CD14-positive monocyte (primary cell): ENCODE measurements around the gene DNAAF3. TPM values are rescaled to one million over a fixed set of nuclear protein-coding genes. Genes with fewer than 3 reads are reported as not detected.

Source experiments
- DNase-seq, 3 donors: peaks; one replicate each; pipeline ENCODE4 v3.0.0-alpha.2; 2011 to 2022
- H2AFZ ChIP-seq: 2 replicates; pipeline ENCODE4 v1.6.0; 2012; ENCODE audit warnings: mild to moderate bottlenecking, low read depth, low read length, inconsistent platforms; ENCODE audit not compliant: insufficient read depth, poor library complexity, severe bottlenecking
- H3K27ac ChIP-seq, 2 donors: 1 replicate in 1 of 2; 2 replicates in 1 of 2; pipeline ENCODE4 v1.5.1; 2012 to 2013; ENCODE audit warnings: low read length in 2 of 2, control low read depth in 1 of 2, inconsistent platforms in 1 of 2, low read depth in 1 of 2, mild to moderate bottlenecking in 1 of 2
- H3K27me3 ChIP-seq, 2 donors: one replicate each; pipeline versions ENCODE4 v1.6.0 to v1.6.1; 2011 to 2013; ENCODE audit warnings: low read length in 2 of 2; ENCODE audit not compliant: control insufficient read depth in 2 of 2, insufficient read depth in 2 of 2
- H3K36me3 ChIP-seq, 2 donors: replicated peaks in 1 of 2; 1 replicate in 1 of 2; 2 replicates in 1 of 2; pipeline versions ENCODE4 v1.5.1 to v1.6.1; 2012 to 2013; ENCODE audit warnings: low read length in 2 of 2, control low read depth in 1 of 2, inconsistent platforms in 1 of 2, mild to moderate bottlenecking in 1 of 2; ENCODE audit not compliant: insufficient read depth in 2 of 2, control insufficient read depth in 1 of 2
- H3K4me1 ChIP-seq, 2 donors: 1 replicate in 1 of 2; 2 replicates in 1 of 2; pipeline versions ENCODE4 v1.5.1 to v1.6.1; 2012 to 2013; ENCODE audit warnings: low read length in 2 of 2, control low read depth in 1 of 2, inconsistent platforms in 1 of 2, mild to moderate bottlenecking in 1 of 2, moderate library complexity in 1 of 2; ENCODE audit not compliant: insufficient read depth in 2 of 2, control insufficient read depth in 1 of 2
- H3K4me2 ChIP-seq: replicated peaks from 2 replicates; pipeline ENCODE3; 2012; ENCODE audit warnings: low read length, moderate library complexity, mild to moderate bottlenecking; ENCODE audit not compliant: poor library complexity, severe bottlenecking; ENCODE audit errors: extremely low read depth
- H3K4me3 ChIP-seq, 3 experiments: fragments of 200-600 bp in 1 of 3; sonication (generic) in 1 of 3; replicated peaks in 1 of 3; 1 replicate in 2 of 3; 2 replicates in 1 of 3; pipeline ENCODE4 v1.5.1; 2011 to 2013; ENCODE audit warnings: low read length in 3 of 3, mild to moderate bottlenecking in 3 of 3, control low read depth in 2 of 3, low read depth in 2 of 3, inconsistent platforms in 1 of 3, moderate library complexity in 1 of 3
- H3K79me2 ChIP-seq: 2 replicates; pipeline ENCODE4 v1.6.0; 2012; ENCODE audit warnings: mild to moderate bottlenecking, control low read depth, inconsistent platforms, low read length, moderate library complexity; ENCODE audit not compliant: insufficient read depth
- H3K9ac ChIP-seq: 2 replicates; pipeline ENCODE4 v1.6.0; 2017; ENCODE audit warnings: low read length, mild to moderate bottlenecking; ENCODE audit not compliant: insufficient read depth, poor library complexity, severe bottlenecking
- H3K9me3 ChIP-seq, 2 donors: replicated peaks in 1 of 2; 1 replicate in 1 of 2; 2 replicates in 1 of 2; pipeline versions ENCODE4 v1.5.1 to v1.6.1; 2012 to 2013; ENCODE audit warnings: low read length in 2 of 2, control low read depth in 1 of 2; ENCODE audit not compliant: control insufficient read depth in 1 of 2, insufficient read depth in 1 of 2
- H4K20me1 ChIP-seq: 2 replicates; pipeline ENCODE4 v1.6.0; 2012; ENCODE audit warnings: mild to moderate bottlenecking, low read length, control low read depth, moderate library complexity; ENCODE audit not compliant: insufficient read depth
- H3K27ac Mint-ChIP-seq, 7 donors: one replicate each; pipeline ENCODE4 v1.8.0; 2020; ENCODE audit warnings: mild to moderate bottlenecking in 7 of 7, mixed read lengths in 7 of 7, moderate library complexity in 6 of 7, inconsistent platforms in 2 of 7
- H3K27me3 Mint-ChIP-seq, 3 donors: one replicate each; pipeline ENCODE4 v1.8.0; 2021 to 2022; ENCODE audit warnings: low read depth in 3 of 3, mild to moderate bottlenecking in 3 of 3, mixed read lengths in 3 of 3, moderate library complexity in 3 of 3, inconsistent platforms in 1 of 3
- H3K36me3 Mint-ChIP-seq, 2 donors: one replicate each; pipeline ENCODE4 v1.8.0; 2020; ENCODE audit warnings: mixed read lengths in 2 of 2, inconsistent platforms in 1 of 2, mild to moderate bottlenecking in 1 of 2
- H3K4me1 Mint-ChIP-seq: one replicate; pipeline ENCODE4 v1.8.0; 2020; ENCODE audit warnings: mild to moderate bottlenecking, mixed read lengths
- H3K4me3 Mint-ChIP-seq, 2 donors: one replicate each; pipeline ENCODE4 v1.8.0; 2020; ENCODE audit warnings: mild to moderate bottlenecking in 2 of 2, mixed read lengths in 2 of 2, moderate library complexity in 1 of 2
- H3K9me3 Mint-ChIP-seq, 7 donors: one replicate each; pipeline ENCODE4 v1.8.0; 2020 to 2022; ENCODE audit warnings: mixed read lengths in 7 of 7, mild to moderate bottlenecking in 6 of 7, moderate library complexity in 6 of 7, inconsistent platforms in 2 of 7
- CTCF ChIP-seq: fragments of 200-600 bp; IDR thresholded peaks from one replicate; pipeline ENCODE4 v1.8.0; 2022; ENCODE audit warnings: antibody characterized with exemption, mild to moderate bottlenecking
- WGBS: methylation state at CpG from one replicate; pipeline ENCODE4 v1.1.5; 2013; ENCODE audit warnings: missing lambda C conversion rate; ENCODE audit not compliant: insufficient coverage; 5-methylcytosine and 5-hydroxymethylcytosine counted together
- intact Hi-C, 2 donors: fragments of 100-400 bp; cut with micrococcal nuclease; formaldehyde crosslinking; loops; one replicate each; pipeline versions ENCODE4 v1.15.0 to v1.15.1; 2023
- polyA plus RNA-seq, 3 donors: library from polyadenylated mRNA; depleted of rRNA in 1 of 3; unstranded in 2 of 3; stranded (reverse) in 1 of 3; fragments of 300-500 nt in 2 of 3; fragments of >200 nt in 1 of 3; fragmentation: Illumina TruSeq in 2 of 3; gene quantifications; 1 replicate in 2 of 3; 2 replicates in 1 of 3; pipeline ENCODE4 v1.2.3, GENCODE V29; 2012 to 2021
- small RNA-seq: library from RNA; depleted of rRNA; stranded (forward); fragments of <200 nt; gene quantifications from one replicate; pipeline ENCODE3, GENCODE V24; 2012; ENCODE audit warnings: low read depth; ENCODE audit not compliant: insufficient read length

DNAAF3 gene
- polyA plus RNA-seq, 3 donors: 0.19 TPM; not detected in 2

GRCh38 chr19:55111238-55111831, 55.1 kb downstream of the DNAAF3 start:
- peaks cover 0 to 1% (median 1%) of the 10 kb centered on the region in 3 donors for H3K27me3 Mint-ChIP-seq
- no peak overlapping the region for H3K4me3 ChIP-seq
- intact Hi-C loops: loop anchor here in 1 of 2 donors (10.0 kb wide), 1 partner anchor 143 kb away; the partner anchor contains the start of gene PPP6R1
- H3K4me1 Mint-ChIP-seq: peaks cover 17% of the 10 kb centered on the region
- peaks cover 96% of the 10 kb centered on the region for H4K20me1 ChIP-seq
- no peak overlapping the region for H2AFZ ChIP-seq
- no peak overlapping the region for H3K27ac ChIP-seq
- WGBS: 94% methylated on average over 18 of the region's 21 CpGs
- H3K79me2 ChIP-seq: peaks cover 76% of the 10 kb centered on the region
- H3K27me3 ChIP-seq: no peaks in the 10 kb centered on the region
- peak overlapping the region in 1 of 7 donors; percentile 26 for H3K27ac Mint-ChIP-seq
- H3K9ac ChIP-seq: no peak overlapping the region
- H3K4me1 ChIP-seq: peaks cover 10 to 18% of the 10 kb centered on the region in 2 donors
- no peaks in the 10 kb centered on the region for H3K9me3 ChIP-seq
- DNase-seq: no peak
- TF ChIP-seq CTCF: no peak
- H3K36me3 Mint-ChIP-seq: peaks cover 34 to 70% of the 10 kb centered on the region in 2 donors
- H3K4me2 ChIP-seq: no peak overlapping the region
- peaks cover 43 to 55% of the 10 kb centered on the region in 2 donors for H3K36me3 ChIP-seq
- no peaks in the 10 kb centered on the region for H3K9me3 Mint-ChIP-seq
- H3K4me3 Mint-ChIP-seq: no peak overlapping the region

GRCh38 chr19:55109527-55110291, 56.7 kb downstream of the DNAAF3 start:
- peaks cover 0 to 2% (median 0%) of the 10 kb centered on the region in 7 donors for H3K9me3 Mint-ChIP-seq
- Histone ChIP-seq H3K79me2 (peaks cover 70% of the 10 kb centered on the region), H3K27ac (no peak overlapping the region), H3K4me1 (peaks cover 0 to 1% of the 10 kb centered on the region in 2 donors), H2AFZ (no peak overlapping the region), H3K4me2 (no peak overlapping the region), H3K27me3 (no peaks in the 10 kb centered on the region), H3K4me3 (no peak overlapping the region), H4K20me1 (peaks cover 96% of the 10 kb centered on the region), H3K9me3 (no peaks in the 10 kb centered on the region), H3K36me3 (peaks cover 43 to 69% of the 10 kb centered on the region in 2 donors), H3K9ac (no peak overlapping the region)
- H3K36me3 Mint-ChIP-seq: peaks cover 38 to 75% of the 10 kb centered on the region in 2 donors
- H3K4me3 Mint-ChIP-seq: no peak overlapping the region
- DNase-seq: no peak
- WGBS: 95% methylated on average over 15 of the region's 20 CpGs
- peak overlapping the region in 1 of 7 donors; percentile 71 for H3K27ac Mint-ChIP-seq
- intact Hi-C loops: loop anchor here in 1 of 2 donors (10.0 kb wide), 1 partner anchor 145 kb away; the partner anchor contains the start of gene PPP6R1
- H3K27me3 Mint-ChIP-seq: peaks cover 0 to 1% (median 0%) of the 10 kb centered on the region in 3 donors
- no peak for TF ChIP-seq CTCF
- peaks cover 5% of the 10 kb centered on the region for H3K4me1 Mint-ChIP-seq

Small RNA genes within 50 kb of the gene (small RNA-seq; reads per million reads assigned to genes)
- gene MIR7975 (not detected), gene RF01210 (not detected)

Other genes with a start within 250 kb of the DNAAF3 start
- gene NLRP7, start 219.1 kb downstream of the DNAAF3 start, polyA plus RNA-seq: not detected
- under 1 TPM; 0.24 to 0.91 (median 0.61) TPM for gene NLRP2, start 200.2 kb downstream of the DNAAF3 start, polyA plus RNA-seq
- 1 to 10 TPM in 1 of 3 donors, under 1 TPM in 2; 0.03 to 1.1 (median 0.14) TPM for gene GP6, start 128.3 kb downstream of the DNAAF3 start, polyA plus RNA-seq
- gene RDH13, start 103.5 kb downstream of the DNAAF3 start, polyA plus RNA-seq: 1 to 10 TPM; 1.6 to 4.0 (median 2.3) TPM
- gene EPS8L1, start 90.7 kb downstream of the DNAAF3 start, polyA plus RNA-seq: 1 to 10 TPM; 1.5 to 5.0 (median 1.8) TPM
- 100 to 1,000 TPM in 1 of 3 donors, 1 to 10 TPM in 2; 2.1 to 206 (median 2.6) TPM for gene PPP1R12C, start 49.0 kb downstream of the DNAAF3 start, polyA plus RNA-seq
- 10 to 100 TPM in 1 of 3 donors, 1 to 10 TPM in 2; 9.4 to 41.9 (median 9.8) TPM for gene TNNT1, start 17.4 kb downstream of the DNAAF3 start, polyA plus RNA-seq
- gene TNNI3, start 8.9 kb downstream of the DNAAF3 start, polyA plus RNA-seq: 1 to 10 TPM in 1 of 3 donors, not detected in 2; 1.2 TPM
- not detected for gene SYT5, start 13.7 kb upstream of the DNAAF3 start, polyA plus RNA-seq
- under 1 TPM in 2 of 3 donors, not detected in 1; 0.08 to 0.53 TPM for gene PTPRH, start 42.9 kb upstream of the DNAAF3 start, polyA plus RNA-seq
- 10 to 100 TPM in 1 of 3 donors, under 1 TPM in 2; 0.16 to 10.7 (median 0.38) TPM for gene TMEM86B, start 62.1 kb upstream of the DNAAF3 start, polyA plus RNA-seq
- gene PPP6R1, start 92.4 kb upstream of the DNAAF3 start, polyA plus RNA-seq: 10 to 100 TPM; 16.9 to 91.3 (median 22.0) TPM
- 10 to 100 TPM; 12.3 to 17.0 (median 15.3) TPM for gene HSPBP1, start 113.5 kb upstream of the DNAAF3 start, polyA plus RNA-seq
- gene BRSK1, start 117.4 kb upstream of the DNAAF3 start, polyA plus RNA-seq: not detected
- 10 to 100 TPM; 10.1 to 65.6 (median 11.2) TPM for gene TMEM150B, start 158.7 kb upstream of the DNAAF3 start, polyA plus RNA-seq
- gene KMT5C, start 173.3 kb upstream of the DNAAF3 start, polyA plus RNA-seq: 10 to 100 TPM in 1 of 3 donors, 1 to 10 TPM in 1, under 1 TPM in 1; 0.89 to 26.9 (median 1.5) TPM
- under 1 TPM in 1 of 3 donors, not detected in 2; 0.36 TPM for gene COX6B2, start 188.1 kb upstream of the DNAAF3 start, polyA plus RNA-seq
- not detected for gene GARIN5B, start 196.6 kb upstream of the DNAAF3 start, polyA plus RNA-seq
- not detected for gene IL11, start 203.8 kb upstream of the DNAAF3 start, polyA plus RNA-seq
- not detected for gene TMEM190, start 210.2 kb upstream of the DNAAF3 start, polyA plus RNA-seq
- not detected for gene TMEM238, start 217.7 kb upstream of the DNAAF3 start, polyA plus RNA-seq
- gene RPL28, start 219.3 kb upstream of the DNAAF3 start, polyA plus RNA-seq: 1,000 to 10,000 TPM in 1 of 3 donors, 100 to 1,000 TPM in 2; 199 to 3,862 (median 208) TPM
- 10 to 100 TPM; 16.1 to 40.9 (median 21.9) TPM for gene UBE2S, start 241.2 kb upstream of the DNAAF3 start, polyA plus RNA-seq